Hepatocyte (in vitro differentiated cells): Measurements from ENCODE around the gene OR56A3. TPM values are rescaled to one million over a fixed set of nuclear protein-coding genes. Genes with fewer than 3 reads are reported as not detected.

Experiments used
- DNase-seq: peaks from one replicate; pipeline ENCODE4 v3.0.0-alpha.2; 2016; ENCODE audit warnings: low spot score
- H2AFZ ChIP-seq: fragments of 200-600 bp; sonication (generic); 2 replicates; pipeline ENCODE4 v1.6.0; 2016; ENCODE audit warnings: antibody characterized with exemption, mild to moderate bottlenecking
- H3K27ac ChIP-seq: fragments of 200-600 bp; sonication (generic); 2 replicates; pipeline ENCODE4 v1.5.1; 2016; ENCODE audit warnings: mild to moderate bottlenecking
- H3K27me3 ChIP-seq: fragments of 200-600 bp; sonication (generic); 2 replicates; pipeline ENCODE4 v1.6.1; 2016
- H3K36me3 ChIP-seq: fragments of 200-600 bp; sonication (generic); replicated peaks from 2 replicates; pipeline ENCODE4 v1.5.1; 2016; ENCODE audit warnings: low read depth; ENCODE audit not compliant: insufficient read depth
- H3K4me1 ChIP-seq: fragments of 200-600 bp; sonication (generic); 2 replicates; pipeline ENCODE4 v1.5.1; 2016; ENCODE audit warnings: mild to moderate bottlenecking, moderate library complexity; ENCODE audit not compliant: insufficient read depth
- H3K4me2 ChIP-seq: fragments of 200-600 bp; sonication (generic); 2 replicates; pipeline ENCODE4 v1.6.0; 2016
- H3K4me3 ChIP-seq: fragments of 200-600 bp; sonication (generic); 2 replicates; pipeline ENCODE4 v1.5.1; 2016; ENCODE audit warnings: mild to moderate bottlenecking
- H3K79me2 ChIP-seq: fragments of 200-600 bp; sonication (generic); 2 replicates; pipeline ENCODE4 v1.6.0; 2017; ENCODE audit warnings: mild to moderate bottlenecking
- H3K9me2 ChIP-seq: fragments of 200-600 bp; sonication (generic); replicated peaks from 2 replicates; pipeline ENCODE4 v1.6.0; 2017; ENCODE audit warnings: mild to moderate bottlenecking; ENCODE audit not compliant: insufficient read depth
- H3K9me3 ChIP-seq: fragments of 200-600 bp; sonication (generic); 2 replicates; pipeline ENCODE4 v1.5.1; 2016; ENCODE audit warnings: low read depth, mild to moderate bottlenecking
- H4K20me1 ChIP-seq: fragments of 200-600 bp; sonication (generic); 2 replicates; pipeline ENCODE4 v1.6.0; 2016; ENCODE audit warnings: mild to moderate bottlenecking; ENCODE audit not compliant: insufficient read depth, poor library complexity, severe bottlenecking
- EZH2 ChIP-seq: fragments of 200-600 bp; sonication (generic); IDR thresholded peaks from 2 replicates; pipeline ENCODE4 v1.6.1; 2016; ENCODE audit warnings: antibody characterized with exemption, mild to moderate bottlenecking, borderline replicate concordance
- EZH2phosphoT487 ChIP-seq: fragments of 200-600 bp; sonication (generic); IDR thresholded peaks from one replicate; pipeline ENCODE4 v1.6.1; 2018; ENCODE audit warnings: antibody characterized with exemption, mild to moderate bottlenecking, low read depth, moderate library complexity; ENCODE audit not compliant: unreplicated experiment, severe bottlenecking
- WGBS: methylation state at CpG from one replicate; pipeline ENCODE4 v1.1.6; 2016; ENCODE audit warnings: low lambda C conversion rate; ENCODE audit errors: missing lambda C conversion rate; 5-methylcytosine and 5-hydroxymethylcytosine counted together
- polyA plus RNA-seq: library from polyadenylated mRNA; unstranded; fragments of >200 nt; fragmentation: Nextera tagmentation; extraction: Ambion mirVana; gene quantifications from 2 replicates; pipeline ENCODE4 v1.2.1, GENCODE V29; 2016
- total RNA-seq: library from RNA; depleted of rRNA; stranded (reverse); fragments of >200 nt; gene quantifications from 2 replicates; pipeline ENCODE4 v1.2.3, GENCODE V29; 2014
- TF ChIP-seq, protein P1 (sequence below): fragments of 200-600 bp; sonication (generic); IDR thresholded peaks from 2 replicates; pipeline ENCODE4 v1.5.1; 2016; ENCODE audit warnings: antibody characterized with exemption, mild to moderate bottlenecking; ENCODE audit not compliant: poor library complexity

The OR56A3 gene
- total and polyA plus RNA-seq, 2 experiments from 2014 or later = not detected

DNA sequence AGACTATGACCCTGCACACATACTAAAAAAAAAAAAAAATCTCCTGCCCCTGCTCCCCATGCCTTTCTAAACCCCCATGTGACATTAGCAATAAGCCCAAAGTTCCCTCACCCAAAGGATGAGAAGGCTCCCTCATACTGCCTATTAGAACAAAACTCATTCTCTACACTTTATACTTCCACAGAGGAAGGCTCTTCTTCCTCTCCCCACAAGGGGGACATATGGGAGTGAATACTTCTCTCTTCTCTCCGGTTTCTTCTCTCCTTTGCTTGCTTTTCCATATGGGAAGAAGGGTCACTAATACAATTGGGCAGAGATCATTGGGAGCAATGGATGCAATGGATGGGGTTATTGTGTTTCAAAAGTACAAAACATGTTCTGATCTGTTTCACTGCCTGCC, 41.4 kb downstream of the OR56A3 start:
- H3K4me3 ChIP-seq = no peak overlapping the region
- no peaks in the 10 kb centered on the region for H3K36me3 ChIP-seq
- no peaks in the 10 kb centered on the region for H4K20me1 ChIP-seq
- DNase-seq = no peak
- TF ChIP-seq EZH2phosphoT487 (no peak), EZH2 (no peak)
- TF ChIP-seq, protein P1, sequence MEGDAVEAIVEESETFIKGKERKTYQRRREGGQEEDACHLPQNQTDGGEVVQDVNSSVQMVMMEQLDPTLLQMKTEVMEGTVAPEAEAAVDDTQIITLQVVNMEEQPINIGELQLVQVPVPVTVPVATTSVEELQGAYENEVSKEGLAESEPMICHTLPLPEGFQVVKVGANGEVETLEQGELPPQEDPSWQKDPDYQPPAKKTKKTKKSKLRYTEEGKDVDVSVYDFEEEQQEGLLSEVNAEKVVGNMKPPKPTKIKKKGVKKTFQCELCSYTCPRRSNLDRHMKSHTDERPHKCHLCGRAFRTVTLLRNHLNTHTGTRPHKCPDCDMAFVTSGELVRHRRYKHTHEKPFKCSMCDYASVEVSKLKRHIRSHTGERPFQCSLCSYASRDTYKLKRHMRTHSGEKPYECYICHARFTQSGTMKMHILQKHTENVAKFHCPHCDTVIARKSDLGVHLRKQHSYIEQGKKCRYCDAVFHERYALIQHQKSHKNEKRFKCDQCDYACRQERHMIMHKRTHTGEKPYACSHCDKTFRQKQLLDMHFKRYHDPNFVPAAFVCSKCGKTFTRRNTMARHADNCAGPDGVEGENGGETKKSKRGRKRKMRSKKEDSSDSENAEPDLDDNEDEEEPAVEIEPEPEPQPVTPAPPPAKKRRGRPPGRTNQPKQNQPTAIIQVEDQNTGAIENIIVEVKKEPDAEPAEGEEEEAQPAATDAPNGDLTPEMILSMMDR = no peak
- no peaks in the 10 kb centered on the region for H3K9me3 ChIP-seq
- H3K4me2 ChIP-seq = no peak overlapping the region
- no peak overlapping the region for H2AFZ ChIP-seq
- no peaks in the 10 kb centered on the region for H3K27me3 ChIP-seq
- no peak overlapping the region for H3K27ac ChIP-seq
- WGBS = 62% methylated on average over 1 of the region's 1 CpG
- no peaks in the 10 kb centered on the region for H3K4me1 ChIP-seq
- H3K79me2 ChIP-seq = no peaks in the 10 kb centered on the region
- no peaks in the 10 kb centered on the region for H3K9me2 ChIP-seq

DNA sequence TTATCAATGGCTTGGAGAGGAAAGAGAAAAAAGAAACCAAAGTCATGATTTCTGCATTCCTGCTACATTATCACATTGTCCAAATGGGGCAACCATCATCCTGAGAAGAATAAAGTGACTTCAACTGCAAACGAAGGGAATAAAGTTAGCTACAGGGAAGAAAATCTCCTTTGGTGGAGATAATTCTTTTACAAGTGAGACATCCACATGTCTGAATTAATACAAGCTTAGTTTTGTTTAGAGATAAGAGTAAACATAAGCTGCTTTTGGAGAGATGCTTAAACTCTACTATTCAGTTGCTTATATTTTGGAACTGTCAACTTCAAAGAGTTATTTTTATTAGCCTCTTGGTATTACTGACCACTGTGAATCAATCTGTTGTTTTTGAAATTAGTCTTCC, 44.8 kb downstream of the OR56A3 start, which contains the start of gene OR52L1:
OR52L1 (minus strand) TSS at position 101 of the 400 bp plus-strand sequence; CDS start at position 46, 55 bp downstream.
- H3K9me3 ChIP-seq = no peaks in the 10 kb centered on the region
- peaks cover 11% of the 10 kb centered on the region for H3K27me3 ChIP-seq
- no peak for DNase-seq
- H3K9me2 ChIP-seq = no peaks in the 10 kb centered on the region
- no peaks in the 10 kb centered on the region for H3K79me2 ChIP-seq
- no peak within 1 kb of the TSS for H3K4me3 ChIP-seq
- H2AFZ ChIP-seq = no peak within 1 kb of the TSS
- no peak within 1 kb of the TSS for H3K27ac ChIP-seq
- no peaks in the 10 kb centered on the region for H3K36me3 ChIP-seq
- 69% methylated on average over 1 of the region's 1 CpG for WGBS
- TF ChIP-seq, protein P1 = no peak
- TF ChIP-seq EZH2 (no peak), EZH2phosphoT487 (no peak)
- no peaks in the 10 kb centered on the region for H3K4me1 ChIP-seq
- no peak within 1 kb of the TSS for H3K4me2 ChIP-seq
- H4K20me1 ChIP-seq = no peaks in the 10 kb centered on the region

GRCh38 chr11:5989203-5989602, 47.2 kb downstream of the OR56A3 start:
- H3K4me3 ChIP-seq = no peak overlapping the region
- H3K27ac ChIP-seq = no peak overlapping the region
- H3K4me2 ChIP-seq = no peak overlapping the region
- WGBS = 74% methylated on average over 4 of the region's 4 CpGs
- no peaks in the 10 kb centered on the region for H3K9me2 ChIP-seq
- DNase-seq = no peak
- no peaks in the 10 kb centered on the region for H3K4me1 ChIP-seq
- H3K79me2 ChIP-seq = no peaks in the 10 kb centered on the region
- H4K20me1 ChIP-seq = no peaks in the 10 kb centered on the region
- no peaks in the 10 kb centered on the region for H3K36me3 ChIP-seq
- H3K27me3 ChIP-seq = peaks cover 11% of the 10 kb centered on the region
- TF ChIP-seq EZH2phosphoT487 = no peak
- TF ChIP-seq EZH2 = no peak
- TF ChIP-seq, protein P1 = no peak
- H2AFZ ChIP-seq = no peak overlapping the region
- H3K9me3 ChIP-seq = no peaks in the 10 kb centered on the region

- H3K36me3 ChIP-seq = no peaks in the 10 kb centered on the region
- H3K4me3 ChIP-seq = no peak overlapping the region
- H3K9me3 ChIP-seq = no peaks in the 10 kb centered on the region
- no peaks in the 10 kb centered on the region for H3K4me1 ChIP-seq
- no peak overlapping the region for H3K27ac ChIP-seq
- no peaks in the 10 kb centered on the region for H3K79me2 ChIP-seq
- H2AFZ ChIP-seq = no peak overlapping the region
- TF ChIP-seq, protein P1 = no peak
- H4K20me1 ChIP-seq = no peaks in the 10 kb centered on the region
- DNase-seq = no peak
- no peak overlapping the region for H3K4me2 ChIP-seq
- WGBS = 85% methylated on average over 3 of the region's 3 CpGs
- H3K9me2 ChIP-seq = no peaks in the 10 kb centered on the region
- H3K27me3 ChIP-seq = peaks cover 11% of the 10 kb centered on the region
These were observed 50.1 kb downstream of the OR56A3 start for GRCh38 chr11:5992150-5992549.
